MM.1S (cell line): ENCODE results near the gene KAT6B.

Source experiments
- CTCF ChIP-seq: fragments of 300-600 bp; sonication (generic); IDR thresholded peaks from 2 replicates; pipeline ENCODE4 v1.5.1; 2016; ENCODE audit warnings: antibody characterized with exemption, low read length, mixed read lengths
- EZH2 ChIP-seq: fragments of 300-600 bp; sonication (generic); optimal IDR thresholded peaks from 2 replicates; pipeline ENCODE3; 2017; ENCODE audit warnings: low read depth, mild to moderate bottlenecking, antibody characterized with exemption, low read length, mixed read lengths
- EZH2phosphoT487 ChIP-seq: fragments of 300-600 bp; sonication (generic); IDR thresholded peaks from 2 replicates; pipeline ENCODE4 v1.6.1; 2018; ENCODE audit warnings: antibody characterized with exemption, low read length

- no peak for TF ChIP-seq CTCF
- TF ChIP-seq EZH2, result no peak
- TF ChIP-seq EZH2phosphoT487, result no peak
Observed at GRCh38 chr10:74816824-74817498, 9.4 kb upstream of the KAT6B start.
